ENCODE results near the gene ZNF598.

- no peak for TF ChIP-seq POLR2A (IDR thresholded peaks at IDR 0.05; ENCODE audit: low read depth, low read length)
- TF ChIP-seq POLR2AphosphoS5 (IDR thresholded peaks at IDR 0.05; ENCODE audit: low read depth, low read length) = no peak
- TF ChIP-seq TAF1 (IDR thresholded peaks at IDR 0.05; ENCODE audit: borderline replicate concordance, low read depth, low read length) = no peak
Measured at GRCh38 chr16:1991588-1991947, 18.1 kb downstream of the ZNF598 start.
